AG04450 (cell line): ENCODE data around the gene RPTOR. TPM values are rescaled to one million over a fixed set of nuclear protein-coding genes. Genes with fewer than 3 reads are reported as not detected.

Source experiments
- CTCF ChIA-PET: fragments of 300-600, 350-600 bp; formaldehyde crosslinking; extraction: SDS; loops from one replicate; lab custom pipeline; 2022; ENCODE audit warnings: antibody characterized with exemption, inconsistent platforms; lab: Charles Lee
- POLR2A ChIA-PET: fragments of 350-600 bp; formaldehyde crosslinking; extraction: SDS; loops from one replicate; lab custom pipeline; 2021; ENCODE audit warnings: antibody characterized with exemption, inconsistent platforms; lab: Yijun Ruan, JAX
- DNase-seq: peaks from one replicate; pipeline ENCODE4 v3.0.0-alpha.2; 2011; ENCODE audit warnings: low read depth, low spot score
- H3K27ac ChIP-seq: one replicate; pipeline ENCODE4 v1.5.1; 2012; ENCODE audit warnings: low read depth, low read length, control low read depth
- H3K27me3 ChIP-seq: one replicate; pipeline ENCODE4 v1.6.0; 2012; ENCODE audit warnings: low read length; ENCODE audit not compliant: control insufficient read depth, insufficient read depth
- H3K4me3 ChIP-seq: 2 replicates; pipeline ENCODE4 v1.5.1; 2011; ENCODE audit warnings: mild to moderate bottlenecking, low read depth, low read length, control low read depth
- H3K9me3 ChIP-seq: 2 replicates; pipeline ENCODE4 v1.5.1; 2012; ENCODE audit warnings: low read length; ENCODE audit not compliant: control insufficient read depth, insufficient read depth
- CTCF ChIP-seq: IDR thresholded peaks from 2 replicates; pipeline ENCODE4 v1.5.1; 2011; ENCODE audit warnings: low read depth, low read length, control low read depth, inconsistent platforms
- polyA plus RNA-seq: library from polyadenylated mRNA; depleted of rRNA; stranded (reverse); fragments of >200 nt; gene quantifications from 2 replicates; pipeline ENCODE4 v1.2.3, GENCODE V29; 2011

The RPTOR gene
- polyA plus RNA-seq, 1 experiment = 6.2 TPM

GRCh38 chr17:80650331-80650672 lies 105.7 kb downstream of the RPTOR start:
- no peak overlapping the region for H3K4me3 ChIP-seq
- H3K27me3 ChIP-seq = no peaks in the 10 kb centered on the region
- POLR2A ChIA-PET = no interaction called here
- peak overlapping the region; percentile 57 for H3K27ac ChIP-seq
- peaks cover 12% of the 10 kb centered on the region for H3K9me3 ChIP-seq
- no peak for TF ChIP-seq CTCF
- CTCF ChIA-PET = no interaction called here
- no peak for DNase-seq

- ChIA-PET CTCF (no interaction called here), POLR2A (interaction anchor here (0.5 kb wide), 1 partner anchor 201 kb away, joined by 3 read pairs; no protein-coding TSS in a partner anchor)
- Histone ChIP-seq H3K27me3 (no peaks in the 10 kb centered on the region), H3K4me3 (no peak overlapping the region), H3K27ac (no peak overlapping the region), H3K9me3 (peaks cover 12% of the 10 kb centered on the region)
- TF ChIP-seq CTCF = no peak
- DNase-seq = no peak
Measured at GRCh38 chr17:80650751-80651518, 106.3 kb downstream of the RPTOR start.

GRCh38 chr17:80652756-80653330 lies 108.2 kb downstream of the RPTOR start:
- ChIA-PET CTCF (no interaction called here), POLR2A (no interaction called here)
- Histone ChIP-seq H3K27ac (no peak overlapping the region), H3K4me3 (no peak overlapping the region), H3K9me3 (peaks cover 19% of the 10 kb centered on the region), H3K27me3 (no peaks in the 10 kb centered on the region)
- DNase-seq = no peak
- no peak for TF ChIP-seq CTCF

GRCh38 chr17:80653856-80654255 lies 109.2 kb downstream of the RPTOR start:
- H3K9me3 ChIP-seq = peaks cover 19% of the 10 kb centered on the region
- H3K27ac ChIP-seq = no peak overlapping the region
- no peak for TF ChIP-seq CTCF
- no peak for DNase-seq
- ChIA-PET CTCF (no interaction called here), POLR2A (no interaction called here)
- H3K27me3 ChIP-seq = no peaks in the 10 kb centered on the region
- H3K4me3 ChIP-seq = no peak overlapping the region

- H3K27ac ChIP-seq = no peak overlapping the region
- TF ChIP-seq CTCF = no peak
- ChIA-PET CTCF (no interaction called here), POLR2A (no interaction called here)
- no peak for DNase-seq
- H3K9me3 ChIP-seq = peaks cover 16% of the 10 kb centered on the region
- H3K27me3 ChIP-seq = no peaks in the 10 kb centered on the region
- no peak overlapping the region for H3K4me3 ChIP-seq
Measured at GRCh38 chr17:80655608-80656007, 111.0 kb downstream of the RPTOR start.
